Naive B cell (primary cell): Measurements from ENCODE around the gene KANSL1. TPM values are rescaled to one million over a fixed set of nuclear protein-coding genes. Genes with fewer than 3 reads are reported as not detected.
"Not testable (repeated sequence)": the region's sequence is repeated elsewhere in the genome, so short reads cannot be mapped to it uniquely, and the experiment has no call there.

Experiments
- ATAC-seq, 2 donors: fragments of 150-1000 bp; cut with Tn5 transposase; 2 replicates each; pipeline ENCODE4 v1.10.0; 2021; ENCODE audit warnings: low read depth in 2 of 2, mild to moderate bottlenecking in 2 of 2, moderate library complexity in 2 of 2
- DNase-seq: peaks from one replicate; pipeline ENCODE4 v3.0.0; 2022
- H3K27ac Mint-ChIP-seq, 6 donors: one replicate each; pipeline ENCODE4 v1.8.0; 2020 to 2022; ENCODE audit warnings: mild to moderate bottlenecking in 6 of 6, mixed read lengths in 6 of 6, moderate library complexity in 5 of 6, inconsistent platforms in 2 of 6
- H3K27me3 Mint-ChIP-seq, 3 donors: one replicate each; pipeline ENCODE4 v1.8.0; 2021 to 2022; ENCODE audit warnings: mixed read lengths in 3 of 3, mild to moderate bottlenecking in 1 of 3
- H3K36me3 Mint-ChIP-seq, 2 donors: one replicate each; pipeline ENCODE4 v1.8.0; 2020 to 2022; ENCODE audit warnings: mixed read lengths in 2 of 2, inconsistent platforms in 1 of 2, mild to moderate bottlenecking in 1 of 2
- H3K4me1 Mint-ChIP-seq, 3 donors: one replicate each; pipeline ENCODE4 v1.8.0; 2020 to 2022; ENCODE audit warnings: mixed read lengths in 3 of 3, inconsistent platforms in 1 of 3, mild to moderate bottlenecking in 1 of 3, moderate library complexity in 1 of 3
- H3K4me3 Mint-ChIP-seq, 8 donors: one replicate each; pipeline ENCODE4 v1.8.0; 2020 to 2022; ENCODE audit warnings: mild to moderate bottlenecking in 8 of 8, mixed read lengths in 8 of 8, moderate library complexity in 8 of 8, inconsistent platforms in 2 of 8
- H3K9me3 Mint-ChIP-seq, 7 donors: one replicate each; pipeline ENCODE4 v1.8.0; 2020 to 2022; ENCODE audit warnings: mixed read lengths in 7 of 7, mild to moderate bottlenecking in 5 of 7, inconsistent platforms in 2 of 7, moderate library complexity in 1 of 7
- polyA plus RNA-seq, 6 donors: library from polyadenylated mRNA; unstranded; fragments of 300-500 nt; fragmentation: Illumina TruSeq; gene quantifications; one replicate each; pipeline ENCODE4 v1.2.3, GENCODE V29; 2021; ENCODE audit warnings: low read depth in 6 of 6

Gene KANSL1
- polyA plus RNA-seq, 6 donors from 2014 or later: 5.8 to 27.5 (median 16.5) TPM

- Mint-ChIP-seq H3K4me3 (peak overlapping the region in 3 of 8 donors; percentile 1 to 21 (median 13)), H3K36me3 (no peaks in the 10 kb centered on the region), H3K27me3 (no peaks in the 10 kb centered on the region), H3K4me1 (peaks cover 54 to 72% (median 60%) of the 10 kb centered on the region in 3 donors), H3K27ac (peak overlapping the region in 5 of 6 donors; percentile 23 to 83 (median 67)), H3K9me3 (peaks cover 0 to 3% (median 0%) of the 10 kb centered on the region in 7 donors)
- ATAC-seq: no peak
- no peak for DNase-seq
These were observed 71.3 kb downstream of the KANSL1 start for GRCh38 chr17:46121841-46122485.

- Mint-ChIP-seq H3K27ac (peak overlapping the region; percentile 4 to 87 (median 80)), H3K4me1 (peaks cover 58 to 72% (median 61%) of the 10 kb centered on the region in 3 donors), H3K4me3 (peak overlapping the region in 5 of 8 donors; percentile 1 to 54 (median 13)), H3K36me3 (no peaks in the 10 kb centered on the region), H3K9me3 (peaks cover 0 to 3% (median 0%) of the 10 kb centered on the region in 7 donors), H3K27me3 (no peaks in the 10 kb centered on the region)
- DNase-seq (peak; percentile 11), ATAC-seq (peak; percentile 82 to 90)
These were observed 72.0 kb downstream of the KANSL1 start for GRCh38 chr17:46121165-46121764.

GRCh38 chr17:46120537-46120936 lies 72.7 kb downstream of the KANSL1 start:
- peak overlapping the region in 2 of 8 donors; percentile 13 to 54 for H3K4me3 Mint-ChIP-seq
- H3K27ac Mint-ChIP-seq: peak overlapping the region in 4 of 6 donors; percentile 0 to 86 (median 80)
- DNase-seq (no peak), ATAC-seq (no peak)
- H3K4me1 Mint-ChIP-seq: peaks cover 60 to 74% (median 65%) of the 10 kb centered on the region in 3 donors
- no peaks in the 10 kb centered on the region for H3K27me3 Mint-ChIP-seq
- H3K9me3 Mint-ChIP-seq: peaks cover 0 to 3% (median 0%) of the 10 kb centered on the region in 7 donors
- H3K36me3 Mint-ChIP-seq: no peaks in the 10 kb centered on the region

- H3K4me1 Mint-ChIP-seq: peaks cover 60 to 75% (median 70%) of the 10 kb centered on the region in 3 donors
- no peak overlapping the region for H3K4me3 Mint-ChIP-seq
- H3K27ac Mint-ChIP-seq: peak overlapping the region in 4 of 6 donors; percentile 1 to 86 (median 40)
- H3K27me3 Mint-ChIP-seq: no peaks in the 10 kb centered on the region
- DNase-seq (no peak), ATAC-seq (no peak)
- H3K9me3 Mint-ChIP-seq: peaks cover 0 to 3% (median 0%) of the 10 kb centered on the region in 7 donors
- H3K36me3 Mint-ChIP-seq: no peaks in the 10 kb centered on the region
These were observed 73.2 kb downstream of the KANSL1 start for GRCh38 chr17:46120078-46120477.

- H3K4me1 Mint-ChIP-seq: peaks cover 57 to 77% (median 72%) of the 10 kb centered on the region in 3 donors
- no peaks in the 10 kb centered on the region for H3K27me3 Mint-ChIP-seq
- no peaks in the 10 kb centered on the region for H3K36me3 Mint-ChIP-seq
- DNase-seq (no peak), ATAC-seq (no peak)
- peak overlapping the region in 2 of 6 donors; percentile 39 to 86 for H3K27ac Mint-ChIP-seq
- H3K4me3 Mint-ChIP-seq: no peak overlapping the region
- H3K9me3 Mint-ChIP-seq: no peaks in the 10 kb centered on the region
These were observed 74.3 kb downstream of the KANSL1 start for GRCh38 chr17:46118964-46119363.

- H3K9me3 Mint-ChIP-seq: no peaks in the 10 kb centered on the region
- no peaks in the 10 kb centered on the region for H3K36me3 Mint-ChIP-seq
- no peak for ATAC-seq
- peak overlapping the region in 3 of 6 donors; percentile 59 to 86 (median 67) for H3K27ac Mint-ChIP-seq
- DNase-seq: no peak
- H3K4me3 Mint-ChIP-seq: no peak overlapping the region
- H3K27me3 Mint-ChIP-seq: no peaks in the 10 kb centered on the region
- peaks cover 64 to 81% (median 76%) of the 10 kb centered on the region in 3 donors for H3K4me1 Mint-ChIP-seq
These were observed 75.2 kb downstream of the KANSL1 start for GRCh38 chr17:46117850-46118696.

GRCh38 chr17:46117117-46117516 lies 76.1 kb downstream of the KANSL1 start:
- Mint-ChIP-seq H3K27me3 (no peaks in the 10 kb centered on the region), H3K4me3 (no peak overlapping the region), H3K36me3 (no peaks in the 10 kb centered on the region), H3K27ac (no peak overlapping the region), H3K4me1 (peaks cover 64 to 81% (median 75%) of the 10 kb centered on the region in 3 donors), H3K9me3 (no peaks in the 10 kb centered on the region)
- no peak for DNase-seq
- ATAC-seq: no peak

- ATAC-seq (no peak), DNase-seq (no peak)
- H3K4me1 Mint-ChIP-seq: peaks cover 61 to 78% (median 74%) of the 10 kb centered on the region in 3 donors
- no peaks in the 10 kb centered on the region for H3K27me3 Mint-ChIP-seq
- no peaks in the 10 kb centered on the region for H3K9me3 Mint-ChIP-seq
- H3K36me3 Mint-ChIP-seq: no peaks in the 10 kb centered on the region
- H3K4me3 Mint-ChIP-seq: no peak overlapping the region
- peak overlapping the region in 1 of 6 donors; percentile 56 for H3K27ac Mint-ChIP-seq
These were observed 77.5 kb downstream of the KANSL1 start for GRCh38 chr17:46115699-46116098.

GRCh38 chr17:46111236-46111635 lies 82.0 kb downstream of the KANSL1 start:
- peak overlapping the region in 3 of 6 donors; percentile 53 to 56 (median 56) for H3K27ac Mint-ChIP-seq
- not testable (repeated sequence) for H3K4me3 Mint-ChIP-seq, DNase-seq, H3K27me3 Mint-ChIP-seq, ATAC-seq, H3K9me3 Mint-ChIP-seq, H3K36me3 Mint-ChIP-seq
- peaks cover 70 to 93% (median 87%) of the 10 kb centered on the region in 3 donors for H3K4me1 Mint-ChIP-seq

GRCh38 chr17:46110219-46110618 lies 83.0 kb downstream of the KANSL1 start:
- Mint-ChIP-seq H3K36me3 (no peaks in the 10 kb centered on the region), H3K4me3 (no peak overlapping the region), H3K27ac (peak overlapping the region in 1 of 6 donors; percentile 56), H3K9me3 (no peaks in the 10 kb centered on the region), H3K4me1 (peaks cover 71 to 95% (median 77%) of the 10 kb centered on the region in 3 donors), H3K27me3 (no peaks in the 10 kb centered on the region)
- ATAC-seq (no peak), DNase-seq (no peak)

GRCh38 chr17:46109603-46110189 lies 83.5 kb downstream of the KANSL1 start:
- Mint-ChIP-seq H3K27me3 (no peaks in the 10 kb centered on the region), H3K9me3 (no peaks in the 10 kb centered on the region), H3K4me3 (no peak overlapping the region), H3K4me1 (peaks cover 68 to 94% (median 73%) of the 10 kb centered on the region in 3 donors), H3K36me3 (no peaks in the 10 kb centered on the region), H3K27ac (peak overlapping the region in 2 of 6 donors; percentile 6 to 75)
- no peak for DNase-seq
- ATAC-seq: no peak

- ATAC-seq (no peak), DNase-seq (no peak)
- H3K36me3 Mint-ChIP-seq: no peaks in the 10 kb centered on the region
- H3K27me3 Mint-ChIP-seq: no peaks in the 10 kb centered on the region
- H3K9me3 Mint-ChIP-seq: no peaks in the 10 kb centered on the region
- peak overlapping the region in 4 of 6 donors; percentile 17 to 53 (median 50) for H3K27ac Mint-ChIP-seq
- H3K4me1 Mint-ChIP-seq: peaks cover 65 to 91% (median 71%) of the 10 kb centered on the region in 3 donors
- H3K4me3 Mint-ChIP-seq: peak overlapping the region in 1 of 8 donors; percentile 53
These were observed 84.6 kb downstream of the KANSL1 start for GRCh38 chr17:46108550-46109110.
